LNCaP clone FGC (cell line): Measurements from ENCODE around the gene CFAP65.

Experiments
- DNase-seq: peaks from one replicate; pipeline ENCODE4 v3.0.0-alpha.2; 2011; ENCODE audit warnings: low read depth
- H3K4me3 ChIP-seq: 2 replicates; pipeline ENCODE4 v1.5.1; 2011; ENCODE audit warnings: mild to moderate bottlenecking, low read depth, low read length, control low read depth
- CTCF ChIP-seq: IDR thresholded peaks from 2 replicates; pipeline ENCODE4 v1.5.1; 2012; ENCODE audit warnings: mild to moderate bottlenecking; ENCODE audit not compliant: control insufficient read depth, insufficient read depth; ENCODE audit errors: extremely low read depth

Gene CFAP65

GRCh38 chr2:219038600-219038999 is 2.7 kb downstream of the CFAP65 start:
- no peak for TF ChIP-seq CTCF
- no peak for DNase-seq

GRCh38 chr2:219037783-219038499 is 3.4 kb downstream of the CFAP65 start:
- DNase-seq: no peak
- no peak for TF ChIP-seq CTCF
- no peak overlapping the region for H3K4me3 ChIP-seq

More at GRCh38 chr2:219038600-219038999, 2.7 kb downstream of the CFAP65 start:
- H3K4me3 ChIP-seq: no peak overlapping the region

- no peak overlapping the region for H3K4me3 ChIP-seq
- DNase-seq: no peak
- TF ChIP-seq CTCF: no peak
Measured at GRCh38 chr2:219035942-219036341, 5.4 kb downstream of the CFAP65 start.

- no peak for TF ChIP-seq CTCF
- no peak for DNase-seq
- no peak overlapping the region for H3K4me3 ChIP-seq
Measured at GRCh38 chr2:219034823-219035222, 6.5 kb downstream of the CFAP65 start.

- TF ChIP-seq CTCF: no peak
- H3K4me3 ChIP-seq: no peak overlapping the region
- DNase-seq: no peak
Measured at GRCh38 chr2:219032051-219032745, 9.1 kb downstream of the CFAP65 start.

- H3K4me3 ChIP-seq: no peak overlapping the region
- TF ChIP-seq CTCF: no peak
- no peak for DNase-seq
Measured at GRCh38 chr2:219031005-219031738, 10.1 kb downstream of the CFAP65 start.
